Measurements from ENCODE around the gene ERAL1. TPM values are rescaled to one million over a fixed set of nuclear protein-coding genes. Genes with fewer than 3 reads are reported as not detected.

ERAL1 gene
- total RNA-seq, 1 donor from 2014 or later: 37.8 TPM

DNA sequence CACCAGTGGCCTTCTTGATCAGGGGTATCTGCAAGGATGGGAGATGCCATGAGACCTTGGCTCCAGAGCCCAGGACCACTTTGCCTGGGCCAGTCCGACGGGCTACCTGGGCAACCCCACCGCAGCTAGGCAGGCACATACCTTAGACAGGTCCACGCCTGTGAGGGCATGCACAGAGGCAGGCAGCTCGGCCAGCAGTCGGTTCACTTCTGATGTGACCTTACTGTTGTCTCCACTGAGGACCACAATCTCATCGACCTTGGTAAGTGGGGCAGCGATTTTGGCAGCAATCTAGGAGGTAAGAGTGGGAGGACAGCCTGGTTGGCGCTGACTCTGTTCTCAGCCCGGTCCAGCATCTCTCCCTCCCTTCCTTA lies 25.7 kb downstream of the ERAL1 start:
- DNase-seq: no peak

DNA sequence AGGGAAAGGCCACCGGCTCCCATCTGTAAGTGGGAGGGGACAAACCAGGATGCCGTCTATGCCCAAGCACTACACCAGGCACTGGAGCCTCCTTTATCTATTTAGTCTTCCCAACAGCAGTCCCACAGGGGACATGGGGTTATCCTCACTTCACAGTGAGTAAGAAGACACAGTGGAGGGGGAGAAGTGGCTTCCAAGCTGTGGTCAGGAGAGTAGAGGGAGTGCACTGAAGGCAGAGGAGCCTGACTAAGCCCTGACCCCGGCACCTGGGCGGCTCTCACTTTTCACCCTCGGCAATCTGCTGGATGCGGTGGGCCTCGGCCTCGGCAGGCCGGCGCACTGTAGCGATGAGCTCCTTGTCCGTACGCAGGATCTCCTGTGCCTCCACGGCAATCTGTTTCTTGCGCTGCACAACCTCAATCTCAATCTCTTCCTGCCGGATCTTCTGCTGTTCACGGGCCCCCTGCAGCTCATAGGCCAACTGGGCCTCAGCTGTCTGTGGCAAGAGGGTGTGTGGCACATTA lies 26.8 kb downstream of the ERAL1 start:
- no peak for DNase-seq

DNA sequence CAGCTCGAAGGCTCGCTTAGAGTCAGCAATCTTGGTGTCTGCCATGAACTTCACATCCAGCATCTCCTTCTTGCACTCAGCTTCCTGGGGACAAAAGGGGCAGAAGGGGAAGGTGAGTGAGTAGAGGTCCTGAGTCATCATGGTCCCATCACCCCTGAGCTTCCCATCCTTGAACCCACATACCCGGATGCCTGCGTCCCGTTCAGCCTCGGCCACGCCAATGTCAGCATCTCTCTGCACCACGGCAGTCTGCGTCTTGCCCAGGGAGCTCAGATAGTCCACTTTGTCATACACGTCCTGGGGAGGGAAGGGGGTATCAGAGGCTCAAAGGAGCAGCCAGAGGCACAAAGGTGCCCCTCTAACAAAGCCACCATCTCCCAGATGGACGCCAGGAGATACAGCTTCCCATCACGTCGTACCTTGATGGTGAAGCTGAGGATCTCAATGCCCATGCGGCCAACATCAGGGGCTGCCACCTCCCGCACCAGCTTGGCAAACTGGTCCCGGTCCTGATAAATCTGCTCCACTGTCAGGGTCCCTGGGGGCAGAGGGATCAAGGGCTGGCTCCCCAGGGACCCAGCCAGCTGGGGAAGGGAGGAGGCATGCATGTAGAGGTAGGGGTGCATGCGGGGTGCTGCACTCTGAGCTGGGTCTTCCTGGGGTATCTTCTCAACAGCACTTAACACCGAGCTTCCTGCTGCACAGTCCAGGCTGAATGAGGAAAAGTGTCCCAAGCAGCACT lies 27.5 kb downstream of the ERAL1 start:
- no peak for DNase-seq

- no peak for DNase-seq
Measured at GRCh38 chr17:28883967-28884702, 29.3 kb downstream of the ERAL1 start.

GRCh38 chr17:28885363-28885762 lies 30.5 kb downstream of the ERAL1 start:
- DNase-seq: no peak

GRCh38 chr17:28885951-28886350 lies 31.1 kb downstream of the ERAL1 start:
- DNase-seq: no peak

DNA sequence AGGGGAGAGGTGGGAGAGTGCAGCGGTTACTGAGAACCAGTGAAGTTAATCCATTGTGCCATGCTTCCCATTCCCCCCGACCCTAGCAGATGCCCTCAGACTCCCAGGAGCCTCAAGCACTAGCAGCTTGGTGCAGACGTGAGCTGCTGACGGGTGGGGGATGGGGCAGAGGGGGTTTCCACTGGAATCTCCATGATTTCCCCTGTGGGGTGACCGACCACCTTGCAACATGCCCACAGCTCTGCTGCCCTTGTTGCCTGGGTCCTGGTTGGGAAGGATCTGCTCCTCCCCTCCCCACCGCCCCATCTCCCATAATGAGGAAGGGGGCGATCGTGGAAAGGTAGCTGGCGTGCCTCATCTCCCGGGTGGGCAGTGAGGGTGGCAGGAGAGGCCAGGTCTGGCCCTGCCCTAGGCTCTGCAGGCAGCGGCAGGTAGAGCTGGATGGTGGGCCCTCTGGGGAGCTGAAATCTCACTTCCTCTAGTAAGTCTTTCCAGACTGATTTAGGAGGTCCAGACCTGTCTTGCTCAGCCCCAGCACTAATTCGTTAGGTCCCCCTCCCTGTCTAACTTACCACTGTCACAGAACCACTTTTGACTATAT lies 33.2 kb downstream of the ERAL1 start:
- no peak for DNase-seq

GRCh38 chr17:28888832-28889231 lies 34.0 kb downstream of the ERAL1 start:
- DNase-seq: no peak

DNA sequence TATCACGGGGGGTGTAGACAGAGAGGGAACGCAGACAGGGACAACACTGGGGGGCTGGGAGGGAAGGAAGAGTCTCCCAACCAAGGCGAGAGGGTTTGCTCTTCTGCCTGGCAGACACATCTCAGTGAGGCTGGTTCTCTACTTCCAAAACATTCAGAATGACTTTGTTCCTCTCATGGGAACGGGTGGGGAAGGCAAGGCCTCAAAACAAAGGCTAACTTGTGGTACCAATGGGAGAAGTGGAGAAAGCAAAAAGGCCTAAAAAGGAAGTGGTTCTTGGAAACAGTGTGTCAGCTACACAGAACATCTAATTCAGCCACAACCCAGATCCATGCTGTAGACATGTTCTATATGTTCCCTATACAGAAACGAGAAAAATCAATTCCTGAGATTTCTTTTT lies 35.2 kb downstream of the ERAL1 start:
- DNase-seq: peak; percentile 30

GRCh38 chr17:28891201-28891600 lies 36.4 kb downstream of the ERAL1 start:
- peak; percentile 19 for DNase-seq

GRCh38 chr17:28892024-28892423 lies 37.2 kb downstream of the ERAL1 start:
- no peak for DNase-seq

GRCh38 chr17:28893248-28894183 lies 38.7 kb downstream of the ERAL1 start:
- DNase-seq: peak; percentile 41

- DNase-seq: peak; percentile 32
Measured at GRCh38 chr17:28895794-28896447, 41.1 kb downstream of the ERAL1 start.

- DNase-seq: no peak
Measured at GRCh38 chr17:28896491-28896883, 41.7 kb downstream of the ERAL1 start.

GRCh38 chr17:28896884-28897768 lies 42.3 kb downstream of the ERAL1 start, which contains the start of gene FLOT2:
Gene FLOT2, minus strand, starts transcription at chr17:28897733. Its CDS starts 159 bp downstream, at chr17:28897574.
- DNase-seq: peak; percentile 54

GRCh38 chr17:28897769-28898526 lies 43.1 kb downstream of the ERAL1 start:
- DNase-seq: no peak

DNA sequence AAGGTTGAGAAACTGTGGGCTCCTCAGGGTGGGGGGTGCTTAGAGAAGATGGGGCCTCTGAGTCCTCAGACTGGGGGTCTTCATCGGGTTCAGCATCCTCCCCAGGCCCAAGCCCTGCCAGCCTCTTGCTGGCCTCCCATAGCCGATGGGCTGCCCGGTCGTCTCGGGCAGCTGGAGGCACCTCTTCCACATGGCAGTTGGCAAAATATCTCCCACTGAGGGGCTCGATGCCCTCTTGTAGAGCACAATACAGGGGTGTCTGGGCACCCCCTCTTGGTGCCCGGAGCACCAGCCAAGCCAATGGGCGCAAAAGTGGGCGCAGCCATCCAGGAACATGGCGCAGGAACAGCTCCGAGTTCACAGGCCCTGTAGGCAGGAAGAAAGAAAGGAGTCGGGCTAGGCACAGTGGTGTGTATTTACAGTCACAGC lies 43.7 kb downstream of the ERAL1 start:
- no peak for DNase-seq

- no peak for DNase-seq
Measured at GRCh38 chr17:28899212-28899815, 44.5 kb downstream of the ERAL1 start.

- DNase-seq: no peak
Measured at GRCh38 chr17:28900986-28901726, 46.3 kb downstream of the ERAL1 start.

Data from dermis blood vessel endothelial cell (primary cell).